GM23338 (cell line): Measurements from ENCODE around the gene RBM38. TPM values are rescaled to one million over a fixed set of nuclear protein-coding genes. Genes with fewer than 3 reads are reported as not detected.

Experiments
- ATAC-seq: fragments of 200-7000 bp; cut with Tn5 transposase; 3 replicates; pipeline ENCODE4 v1.9.1; 2020
- DNase-seq: peaks from one replicate; pipeline ENCODE4 v3.0.0-alpha.2; 2015; ENCODE audit warnings: low spot score
- H2AFZ ChIP-seq: fragments of 200-600 bp; sonication (generic); 2 replicates; pipeline ENCODE4 v1.8.0; 2016; ENCODE audit warnings: antibody characterized with exemption, mild to moderate bottlenecking, moderate library complexity
- H3F3A ChIP-seq: fragments of 200-600 bp; sonication (generic); replicated peaks from 2 replicates; pipeline ENCODE4 v1.8.0; 2017; ENCODE audit warnings: antibody characterized with exemption, mixed run types, low read depth
- H3K27ac ChIP-seq: fragments of 200-600 bp; sonication (generic); 2 replicates; pipeline ENCODE4 v1.6.1; 2016; ENCODE audit warnings: low read depth
- H3K27me3 ChIP-seq: fragments of 200-600 bp; sonication (generic); 2 replicates; pipeline ENCODE4 v1.8.0; 2016; ENCODE audit warnings: mild to moderate bottlenecking, mixed run types, moderate library complexity; ENCODE audit not compliant: insufficient read depth
- H3K36me3 ChIP-seq: fragments of 200-600 bp; sonication (generic); 2 replicates; pipeline ENCODE4 v1.8.0; 2016; ENCODE audit warnings: mild to moderate bottlenecking; ENCODE audit not compliant: insufficient read depth
- H3K4me1 ChIP-seq: fragments of 200-600 bp; sonication (generic); 2 replicates; pipeline ENCODE4 v1.8.0; 2016; ENCODE audit warnings: mild to moderate bottlenecking, moderate library complexity; ENCODE audit not compliant: insufficient read depth
- H3K4me2 ChIP-seq: fragments of 200-600 bp; sonication (generic); 2 replicates; pipeline ENCODE4 v1.7.1; 2017; ENCODE audit warnings: mixed run types
- H3K4me3 ChIP-seq: fragments of 200-600 bp; sonication (generic); 2 replicates; pipeline ENCODE4 v1.6.1; 2016; ENCODE audit warnings: mixed run types
- H3K79me2 ChIP-seq: fragments of 200-600 bp; sonication (generic); replicated peaks from 2 replicates; pipeline ENCODE4 v1.8.0; 2017; ENCODE audit warnings: mild to moderate bottlenecking; ENCODE audit not compliant: insufficient read depth
- H3K9me2 ChIP-seq: fragments of 200-600 bp; sonication (generic); 2 replicates; pipeline ENCODE4 v1.8.0; 2017; ENCODE audit not compliant: insufficient read depth
- H4K20me1 ChIP-seq: fragments of 200-600 bp; sonication (generic); replicated peaks from 2 replicates; pipeline ENCODE4 v1.8.0; 2017; ENCODE audit warnings: mild to moderate bottlenecking; ENCODE audit not compliant: insufficient read depth
- H3K27ac Mint-ChIP-seq: 2 replicates; pipeline ENCODE4 v1.8.0; 2020; ENCODE audit warnings: inconsistent platforms, mild to moderate bottlenecking, moderate library complexity, mixed read lengths
- H3K27me3 Mint-ChIP-seq: 3 replicates; pipeline ENCODE4 v1.8.0; 2022; ENCODE audit warnings: low read depth, mild to moderate bottlenecking, moderate library complexity, mixed read lengths, inconsistent platforms; ENCODE audit not compliant: insufficient read depth, poor library complexity
- H3K36me3 Mint-ChIP-seq: 3 replicates; pipeline ENCODE4 v1.8.0; 2021; ENCODE audit warnings: low read depth, mild to moderate bottlenecking, inconsistent platforms, moderate library complexity, mixed read lengths
- H3K4me1 Mint-ChIP-seq: 3 replicates; pipeline ENCODE4 v1.8.0; 2020; ENCODE audit warnings: mild to moderate bottlenecking, inconsistent platforms, mixed read lengths
- H3K4me3 Mint-ChIP-seq: 3 replicates; pipeline ENCODE4 v1.8.0; 2021; ENCODE audit warnings: moderate library complexity, mild to moderate bottlenecking, inconsistent platforms, mixed read lengths
- H3K9me3 Mint-ChIP-seq: 3 replicates; pipeline ENCODE4 v1.8.0; 2020; ENCODE audit warnings: moderate library complexity, mild to moderate bottlenecking, inconsistent platforms, mixed read lengths
- CREB1 ChIP-seq: fragments of 250-450 bp; sonication (Bioruptor Pico); IDR thresholded peaks from 2 replicates; pipeline ENCODE4 v1.5.0; 2020; ENCODE audit warnings: low read depth, mild to moderate bottlenecking, moderate library complexity
- ETS1 ChIP-seq: IDR thresholded peaks from 2 replicates; pipeline ENCODE4 v1.6.1; 2016; ENCODE audit warnings: antibody characterized with exemption
- EZH2 ChIP-seq: fragments of 200-600 bp; sonication (generic); IDR thresholded peaks from one replicate; pipeline ENCODE4 v1.8.0; 2017; ENCODE audit warnings: antibody characterized with exemption, mild to moderate bottlenecking, low read depth; ENCODE audit not compliant: unreplicated experiment
- EZH2phosphoT487 ChIP-seq: fragments of 200-600 bp; sonication (generic); IDR thresholded peaks from one replicate; pipeline ENCODE4 v1.8.1; 2018; ENCODE audit warnings: antibody characterized with exemption; ENCODE audit not compliant: unreplicated experiment
- POLR2AphosphoS5 ChIP-seq: IDR thresholded peaks from 2 replicates; pipeline ENCODE4 v1.6.1; 2016; ENCODE audit warnings: antibody characterized with exemption, low read depth
- STAT1 ChIP-seq: IDR thresholded peaks from one replicate; pipeline ENCODE4 v1.6.1; 2016; ENCODE audit warnings: antibody characterized with exemption; ENCODE audit not compliant: unreplicated experiment
- polyA plus RNA-seq: library from polyadenylated mRNA; unstranded; fragments of >200 nt; fragmentation: Nextera tagmentation; extraction: Ambion mirVana; gene quantifications from 2 replicates; pipeline ENCODE4 v1.2.1, GENCODE V29; 2016
- total RNA-seq: library from RNA; depleted of rRNA; stranded (reverse); fragments of >200 nt; shearing (Covaris generic); gene quantifications from 2 replicates; pipeline ENCODE4 v1.2.3, GENCODE V29; 2014
- TF ChIP-seq, protein P1 (sequence below): fragments of 250-450 bp; sonication (Bioruptor Pico); IDR thresholded peaks from 2 replicates; pipeline ENCODE4 v1.5.0; 2020; ENCODE audit warnings: mild to moderate bottlenecking, moderate library complexity

Gene RBM38
- total and polyA plus RNA-seq, 2 experiments from 2014 or later = 22.9 to 80.5 TPM

DNA sequence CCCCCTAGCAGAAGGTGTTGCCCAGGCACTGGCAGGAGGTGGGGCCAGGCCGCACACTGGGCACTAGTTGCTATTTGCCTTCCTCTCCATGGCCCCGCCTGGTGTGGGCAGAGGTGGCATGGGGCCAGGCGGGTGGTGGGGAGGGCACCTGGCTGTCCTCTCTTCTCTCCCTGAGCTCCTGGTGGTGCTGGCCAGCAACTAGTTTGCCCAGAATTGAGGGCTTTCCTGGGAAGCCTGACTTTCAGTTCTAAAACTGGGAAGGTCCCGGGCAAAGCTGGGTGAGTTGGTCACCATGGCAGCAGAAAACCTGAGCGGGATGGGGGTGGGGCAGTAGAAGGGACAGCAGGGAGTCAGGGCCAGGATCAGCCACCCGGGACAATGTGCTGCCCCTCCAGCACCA lies 48.2 kb downstream of the RBM38 start (continued):
- TF ChIP-seq, protein P1, sequence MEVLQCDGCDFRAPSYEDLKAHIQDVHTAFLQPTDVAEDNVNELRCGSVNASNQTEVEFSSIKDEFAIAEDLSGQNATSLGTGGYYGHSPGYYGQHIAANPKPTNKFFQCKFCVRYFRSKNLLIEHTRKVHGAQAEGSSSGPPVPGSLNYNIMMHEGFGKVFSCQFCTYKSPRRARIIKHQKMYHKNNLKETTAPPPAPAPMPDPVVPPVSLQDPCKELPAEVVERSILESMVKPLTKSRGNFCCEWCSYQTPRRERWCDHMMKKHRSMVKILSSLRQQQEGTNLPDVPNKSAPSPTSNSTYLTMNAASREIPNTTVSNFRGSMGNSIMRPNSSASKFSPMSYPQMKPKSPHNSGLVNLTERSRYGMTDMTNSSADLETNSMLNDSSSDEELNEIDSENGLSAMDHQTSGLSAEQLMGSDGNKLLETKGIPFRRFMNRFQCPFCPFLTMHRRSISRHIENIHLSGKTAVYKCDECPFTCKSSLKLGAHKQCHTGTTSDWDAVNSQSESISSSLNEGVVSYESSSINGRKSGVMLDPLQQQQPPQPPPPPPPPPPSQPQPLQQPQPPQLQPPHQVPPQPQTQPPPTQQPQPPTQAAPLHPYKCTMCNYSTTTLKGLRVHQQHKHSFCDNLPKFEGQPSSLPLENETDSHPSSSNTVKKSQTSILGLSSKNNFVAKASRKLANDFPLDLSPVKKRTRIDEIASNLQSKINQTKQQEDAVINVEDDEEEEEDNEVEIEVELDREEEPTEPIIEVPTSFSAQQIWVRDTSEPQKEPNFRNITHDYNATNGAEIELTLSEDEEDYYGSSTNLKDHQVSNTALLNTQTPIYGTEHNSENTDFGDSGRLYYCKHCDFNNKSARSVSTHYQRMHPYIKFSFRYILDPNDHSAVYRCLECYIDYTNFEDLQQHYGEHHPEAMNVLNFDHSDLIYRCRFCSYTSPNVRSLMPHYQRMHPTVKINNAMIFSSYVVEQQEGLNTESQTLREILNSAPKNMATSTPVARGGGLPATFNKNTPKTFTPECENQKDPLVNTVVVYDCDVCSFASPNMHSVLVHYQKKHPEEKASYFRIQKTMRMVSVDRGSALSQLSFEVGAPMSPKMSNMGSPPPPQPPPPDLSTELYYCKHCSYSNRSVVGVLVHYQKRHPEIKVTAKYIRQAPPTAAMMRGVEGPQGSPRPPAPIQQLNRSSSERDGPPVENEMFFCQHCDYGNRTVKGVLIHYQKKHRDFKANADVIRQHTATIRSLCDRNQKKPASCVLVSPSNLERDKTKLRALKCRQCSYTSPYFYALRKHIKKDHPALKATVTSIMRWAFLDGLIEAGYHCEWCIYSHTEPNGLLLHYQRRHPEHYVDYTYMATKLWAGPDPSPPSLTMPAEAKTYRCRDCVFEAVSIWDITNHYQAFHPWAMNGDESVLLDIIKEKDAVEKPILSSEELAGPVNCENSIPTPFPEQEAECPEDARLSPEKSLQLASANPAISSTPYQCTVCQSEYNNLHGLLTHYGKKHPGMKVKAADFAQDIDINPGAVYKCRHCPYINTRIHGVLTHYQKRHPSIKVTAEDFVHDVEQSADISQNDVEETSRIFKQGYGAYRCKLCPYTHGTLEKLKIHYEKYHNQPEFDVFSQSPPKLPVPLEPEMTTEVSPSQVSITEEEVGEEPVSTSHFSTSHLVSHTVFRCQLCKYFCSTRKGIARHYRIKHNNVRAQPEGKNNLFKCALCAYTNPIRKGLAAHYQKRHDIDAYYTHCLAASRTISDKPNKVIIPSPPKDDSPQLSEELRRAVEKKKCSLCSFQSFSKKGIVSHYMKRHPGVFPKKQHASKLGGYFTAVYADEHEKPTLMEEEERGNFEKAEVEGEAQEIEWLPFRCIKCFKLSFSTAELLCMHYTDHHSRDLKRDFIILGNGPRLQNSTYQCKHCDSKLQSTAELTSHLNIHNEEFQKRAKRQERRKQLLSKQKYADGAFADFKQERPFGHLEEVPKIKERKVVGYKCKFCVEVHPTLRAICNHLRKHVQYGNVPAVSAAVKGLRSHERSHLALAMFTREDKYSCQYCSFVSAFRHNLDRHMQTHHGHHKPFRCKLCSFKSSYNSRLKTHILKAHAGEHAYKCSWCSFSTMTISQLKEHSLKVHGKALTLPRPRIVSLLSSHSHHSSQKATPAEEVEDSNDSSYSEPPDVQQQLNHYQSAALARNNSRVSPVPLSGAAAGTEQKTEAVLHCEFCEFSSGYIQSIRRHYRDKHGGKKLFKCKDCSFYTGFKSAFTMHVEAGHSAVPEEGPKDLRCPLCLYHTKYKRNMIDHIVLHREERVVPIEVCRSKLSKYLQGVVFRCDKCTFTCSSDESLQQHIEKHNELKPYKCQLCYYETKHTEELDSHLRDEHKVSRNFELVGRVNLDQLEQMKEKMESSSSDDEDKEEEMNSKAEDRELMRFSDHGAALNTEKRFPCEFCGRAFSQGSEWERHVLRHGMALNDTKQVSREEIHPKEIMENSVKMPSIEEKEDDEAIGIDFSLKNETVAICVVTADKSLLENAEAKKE (CRISPR knock-in tag) = no peak

DNA sequence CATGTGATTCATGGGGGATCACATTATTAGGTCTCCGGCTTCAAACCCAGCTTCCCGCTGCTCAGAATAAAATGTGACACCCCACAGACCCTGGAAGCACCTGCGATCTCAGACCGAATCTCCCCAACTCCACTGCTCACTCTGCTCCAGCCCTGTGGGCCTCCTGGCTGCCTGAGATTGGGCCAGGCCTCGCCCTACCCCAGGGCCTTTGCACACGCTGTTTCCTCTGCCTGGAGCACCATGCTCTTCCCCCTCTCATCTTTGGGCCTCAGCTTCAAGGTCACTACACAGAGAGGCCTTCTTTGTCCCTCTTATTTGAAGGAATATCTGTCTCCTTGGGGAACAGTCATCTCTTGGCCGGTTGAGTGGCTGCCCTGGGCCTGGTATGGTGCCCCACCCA lies 48.8 kb downstream of the RBM38 start:
- peaks cover 16% of the 10 kb centered on the region for H3K27me3 Mint-ChIP-seq
- Histone ChIP-seq H3K36me3 (no peaks in the 10 kb centered on the region), H3K79me2 (no peaks in the 10 kb centered on the region), H3K9me2 (no peaks in the 10 kb centered on the region), H3F3A (no peaks in the 10 kb centered on the region), H3K27me3 (no peaks in the 10 kb centered on the region), H3K4me3 (no peak overlapping the region), H3K4me1 (no peaks in the 10 kb centered on the region), H2AFZ (no peak overlapping the region), H4K20me1 (no peaks in the 10 kb centered on the region), H3K4me2 (no peak overlapping the region), H3K27ac (no peak overlapping the region)
- H3K4me1 Mint-ChIP-seq = peaks cover 20% of the 10 kb centered on the region
- no peak overlapping the region for H3K4me3 Mint-ChIP-seq
- no peaks in the 10 kb centered on the region for H3K9me3 Mint-ChIP-seq
- ATAC-seq (no peak), DNase-seq (no peak)
- H3K36me3 Mint-ChIP-seq = no peaks in the 10 kb centered on the region
- H3K27ac Mint-ChIP-seq = no peak overlapping the region; the same call in 1 of the 2 replicates
- TF ChIP-seq CREB1 (CRISPR knock-in tag) = no peak
- TF ChIP-seq, protein P1 (CRISPR knock-in tag) = no peak
- TF ChIP-seq POLR2AphosphoS5 = no peak
- no peak for TF ChIP-seq STAT1
- no peak for TF ChIP-seq EZH2phosphoT487
- TF ChIP-seq EZH2 = no peak
- TF ChIP-seq ETS1 = no peak
